Islet of Langerhans (tissue), 1 donor: ENCODE data around the gene DNAH6.

Experiments
- FAIRE-seq: peaks from one replicate; lab custom pipeline; 2011; peaks lifted over from hg19 to GRCh38; lab: Jason Lieb, UNC

The DNAH6 gene

DNA sequence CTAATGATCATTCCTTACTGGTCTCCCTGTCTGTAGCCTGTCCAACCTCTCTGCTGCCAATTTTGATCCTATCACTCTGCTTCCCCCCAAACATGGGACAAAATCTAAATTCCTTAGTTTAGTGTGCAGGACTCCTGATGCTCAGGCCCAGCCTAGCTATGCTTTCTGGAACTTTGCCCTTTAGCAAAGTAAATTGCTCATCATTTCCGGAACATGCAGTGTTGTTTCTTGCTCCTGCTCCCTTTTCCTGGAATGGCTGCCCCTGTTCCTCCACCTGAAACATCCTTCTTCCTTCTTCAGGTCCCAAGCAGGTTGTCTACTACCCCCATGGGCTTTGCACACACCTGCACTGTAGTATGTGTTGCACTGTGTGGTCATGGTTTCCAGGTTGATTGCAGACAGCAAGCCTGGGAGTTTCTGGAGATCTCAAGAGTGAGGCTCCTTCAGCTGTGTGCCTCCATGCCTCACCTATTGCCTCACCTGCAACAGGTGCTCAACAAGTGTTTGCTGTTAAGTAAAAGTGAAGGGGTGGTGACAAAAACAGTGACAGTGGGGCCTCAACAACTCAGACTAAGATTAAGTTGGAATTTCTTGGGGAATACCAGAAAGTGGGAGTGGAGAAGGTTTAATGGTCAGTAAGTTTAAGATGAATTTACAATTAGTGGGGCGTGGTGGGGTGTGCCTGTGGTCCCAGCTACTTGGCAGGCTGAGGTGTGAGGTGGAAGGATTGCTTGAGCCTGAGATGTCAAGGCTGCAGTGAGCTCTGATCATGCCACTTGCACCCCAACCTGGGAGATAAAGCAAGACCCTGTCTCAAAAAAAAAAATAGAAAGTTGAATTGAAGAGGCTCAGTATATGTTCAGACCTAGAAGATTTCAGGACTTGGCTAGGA is 120.0 kb downstream of the DNAH6 start:
- no peak for FAIRE-seq

DNA sequence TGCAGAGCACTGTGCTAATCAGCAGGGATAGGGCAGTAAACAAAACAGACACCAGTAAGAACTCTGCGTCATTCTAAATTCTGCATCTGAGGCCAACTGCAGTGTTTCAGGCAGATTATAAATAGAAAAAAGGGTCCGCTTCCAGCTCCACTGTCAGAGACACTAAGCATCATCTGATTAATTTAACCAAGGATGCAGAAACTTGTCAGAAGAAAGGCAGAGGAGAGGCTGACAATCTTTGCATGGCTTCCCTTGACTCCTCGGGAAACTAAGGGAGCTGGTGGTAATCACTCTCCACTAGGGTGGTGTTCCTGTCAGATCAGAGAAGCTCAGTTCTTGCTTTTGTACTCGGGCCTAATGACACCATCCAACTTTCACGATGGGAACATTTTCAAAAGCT is 123.5 kb downstream of the DNAH6 start:
- no peak for FAIRE-seq

- no peak for FAIRE-seq
Observed at GRCh38 chr2:84640411-84640810, 124.1 kb downstream of the DNAH6 start.

- FAIRE-seq = no peak
Observed at GRCh38 chr2:84641021-84641420, 124.7 kb downstream of the DNAH6 start.

- no peak for FAIRE-seq
Observed at GRCh38 chr2:84643991-84644390, 127.7 kb downstream of the DNAH6 start.

- no peak for FAIRE-seq
Observed at GRCh38 chr2:84646514-84646913, 130.2 kb downstream of the DNAH6 start.

DNA sequence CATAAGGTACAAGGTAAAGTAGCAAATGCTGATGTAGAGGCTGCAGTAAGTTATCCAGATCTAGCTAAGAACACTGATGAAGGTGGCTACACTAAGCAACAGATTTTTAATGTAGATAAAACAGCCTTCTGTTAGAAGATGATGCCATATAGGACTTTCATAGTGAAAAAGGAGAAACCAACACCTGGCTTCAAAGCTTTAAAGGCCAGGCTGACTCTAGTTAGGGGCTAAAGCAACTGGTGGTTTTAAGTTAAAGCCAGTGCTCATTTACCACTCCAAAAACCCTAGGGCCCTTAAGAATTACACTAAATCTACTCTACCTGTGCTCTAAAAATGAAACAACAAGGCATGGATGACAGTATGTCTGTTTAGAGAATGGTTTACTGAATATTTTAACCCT is 131.0 kb downstream of the DNAH6 start:
- FAIRE-seq = no peak

DNA sequence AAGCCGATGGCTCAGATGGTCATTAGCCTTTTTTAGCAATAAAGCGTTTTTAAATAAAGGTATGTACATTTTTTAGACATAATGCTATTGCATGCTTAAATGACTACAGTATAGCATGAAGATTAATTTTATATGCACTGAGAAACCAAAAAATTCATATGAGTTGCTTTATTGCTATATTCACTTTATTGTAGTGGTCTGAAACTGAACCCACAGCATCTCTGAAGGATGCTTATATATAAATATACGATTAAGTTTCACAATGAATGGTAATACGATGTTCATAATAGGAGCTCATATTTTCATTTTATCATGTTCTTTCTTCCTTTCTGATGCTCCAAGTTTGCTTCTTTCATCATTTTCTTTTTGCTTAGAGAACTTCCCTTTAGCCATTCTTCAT is 132.8 kb downstream of the DNAH6 start:
- no peak for FAIRE-seq

DNA sequence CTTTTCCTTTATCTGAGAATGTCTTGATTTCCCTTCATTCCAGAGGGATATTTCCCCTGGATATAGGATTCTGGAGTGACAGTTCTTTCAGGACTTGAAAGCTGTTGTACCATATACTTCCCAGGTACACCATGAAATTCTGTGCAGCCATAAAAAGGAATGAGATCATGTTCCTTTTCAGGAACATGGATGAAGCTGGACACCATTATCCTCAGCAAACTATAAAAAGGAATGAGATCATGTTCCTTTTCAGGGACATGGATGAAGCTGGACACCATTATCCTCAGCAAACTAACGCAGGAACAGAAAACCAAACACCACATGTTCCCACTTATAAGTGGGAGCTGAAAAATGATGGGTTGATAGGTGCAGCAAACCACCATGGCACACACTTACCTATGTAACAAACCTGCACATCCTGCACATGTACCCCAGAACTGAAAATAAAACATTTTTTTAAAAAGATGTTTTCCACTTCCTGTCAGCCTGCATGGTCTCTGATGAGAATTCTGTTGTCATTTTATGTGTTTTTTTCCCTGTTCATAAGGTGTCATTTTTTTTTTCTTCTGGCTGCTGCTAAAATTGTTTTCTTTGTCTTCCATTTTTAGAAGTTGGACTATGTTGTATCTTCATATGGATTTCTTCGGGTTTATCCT is 133.3 kb downstream of the DNAH6 start:
- no peak for FAIRE-seq

GRCh38 chr2:84652431-84652830 is 136.1 kb downstream of the DNAH6 start:
- no peak for FAIRE-seq

DNA sequence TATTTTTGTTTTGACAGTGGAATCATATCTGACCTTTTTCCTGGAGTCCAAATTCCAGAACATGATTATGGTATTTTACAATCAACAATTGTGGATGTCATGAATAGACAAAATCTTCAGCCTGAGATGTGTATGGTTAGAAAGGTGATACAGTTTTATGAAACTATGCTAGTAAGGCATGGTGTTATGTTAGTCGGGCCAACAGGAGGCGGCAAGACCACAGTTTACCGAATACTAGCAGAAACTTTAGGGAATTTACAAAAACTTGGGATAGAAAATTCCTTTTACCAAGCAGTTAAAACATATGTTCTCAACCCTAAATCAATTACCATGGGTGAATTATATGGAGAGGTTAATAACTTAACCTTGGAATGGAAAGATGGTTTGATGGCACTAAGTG is 137.0 kb downstream of the DNAH6 start:
- no peak for FAIRE-seq

DNA sequence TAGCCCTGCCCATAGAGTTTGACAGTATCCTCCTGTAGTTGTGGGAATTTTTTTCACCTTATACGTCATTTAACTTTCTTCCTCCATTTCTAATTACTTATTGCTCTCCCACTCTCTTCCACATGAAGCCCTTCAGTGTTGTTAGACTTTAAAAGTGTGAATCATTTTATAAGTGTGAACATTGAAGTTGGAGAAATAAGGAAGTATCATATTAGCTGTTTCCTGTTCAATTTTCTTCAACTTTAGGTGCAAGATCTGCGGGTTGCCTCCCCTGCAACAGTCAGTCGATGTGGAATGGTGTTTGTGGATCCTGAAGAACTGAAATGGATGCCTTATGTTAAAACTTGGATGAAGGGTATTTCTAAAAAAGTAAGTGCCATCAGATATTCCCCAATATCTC is 138.1 kb downstream of the DNAH6 start:
- FAIRE-seq = no peak

- no peak for FAIRE-seq
Observed at GRCh38 chr2:84669122-84669521, 152.8 kb downstream of the DNAH6 start.

- no peak for FAIRE-seq
Observed at GRCh38 chr2:84674099-84674498, 157.8 kb downstream of the DNAH6 start.

DNA sequence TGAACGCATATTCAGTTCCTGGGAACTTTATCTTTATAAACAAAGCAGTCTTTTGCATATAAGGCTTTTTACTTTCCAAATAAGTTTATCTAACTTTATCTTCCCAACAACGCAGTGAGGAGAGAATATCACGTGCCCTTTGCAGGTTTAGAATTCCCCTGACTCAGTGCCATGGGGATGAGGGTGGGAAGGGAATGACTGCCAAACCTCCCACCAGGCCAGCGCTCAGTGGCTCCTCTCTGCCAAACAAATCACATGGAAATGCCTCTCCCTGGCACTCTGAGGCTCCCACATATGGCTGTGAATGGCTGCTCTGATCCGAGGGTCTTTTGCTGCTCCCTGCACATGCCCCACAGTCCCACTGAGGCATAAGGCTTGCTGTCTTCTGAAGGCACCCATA is 158.3 kb downstream of the DNAH6 start:
- FAIRE-seq = no peak

DNA sequence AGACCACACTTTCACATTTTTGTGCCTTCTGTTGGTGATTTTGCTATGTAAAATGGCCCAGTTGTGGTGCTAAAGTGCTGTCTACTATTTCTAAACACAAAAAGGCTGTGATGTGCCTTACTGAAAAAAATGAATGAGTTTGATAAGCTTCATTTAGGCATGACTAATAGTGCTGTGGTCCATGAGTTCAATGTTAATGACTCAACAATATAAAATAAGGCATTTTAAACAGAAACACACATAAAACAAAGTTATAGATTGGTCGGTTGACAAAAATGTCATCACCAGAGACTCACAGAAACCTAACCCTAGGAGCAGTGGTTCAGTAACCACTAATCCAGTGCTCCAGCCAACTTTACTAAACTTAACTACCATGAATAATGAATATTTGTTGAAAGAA is 160.0 kb downstream of the DNAH6 start:
- no peak for FAIRE-seq

DNA sequence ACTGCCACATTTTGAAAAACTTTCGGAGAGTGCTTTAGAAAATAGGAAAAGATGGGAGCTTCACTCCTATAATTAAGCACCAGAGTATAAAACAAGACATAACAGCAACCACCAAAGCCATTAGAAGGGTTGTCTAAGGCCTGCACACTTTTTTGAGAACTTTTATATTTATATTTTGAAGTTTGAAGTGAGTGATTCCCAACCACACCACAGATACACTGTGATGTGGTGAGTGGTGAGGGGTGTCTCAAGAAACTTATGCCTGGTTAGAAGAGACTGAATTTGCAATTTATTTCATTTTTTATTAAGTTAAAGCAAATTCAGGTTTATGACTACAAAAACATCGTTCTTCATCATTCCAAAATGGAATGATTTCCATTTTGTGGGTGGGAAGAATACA is 161.9 kb downstream of the DNAH6 start:
- no peak for FAIRE-seq

DNA sequence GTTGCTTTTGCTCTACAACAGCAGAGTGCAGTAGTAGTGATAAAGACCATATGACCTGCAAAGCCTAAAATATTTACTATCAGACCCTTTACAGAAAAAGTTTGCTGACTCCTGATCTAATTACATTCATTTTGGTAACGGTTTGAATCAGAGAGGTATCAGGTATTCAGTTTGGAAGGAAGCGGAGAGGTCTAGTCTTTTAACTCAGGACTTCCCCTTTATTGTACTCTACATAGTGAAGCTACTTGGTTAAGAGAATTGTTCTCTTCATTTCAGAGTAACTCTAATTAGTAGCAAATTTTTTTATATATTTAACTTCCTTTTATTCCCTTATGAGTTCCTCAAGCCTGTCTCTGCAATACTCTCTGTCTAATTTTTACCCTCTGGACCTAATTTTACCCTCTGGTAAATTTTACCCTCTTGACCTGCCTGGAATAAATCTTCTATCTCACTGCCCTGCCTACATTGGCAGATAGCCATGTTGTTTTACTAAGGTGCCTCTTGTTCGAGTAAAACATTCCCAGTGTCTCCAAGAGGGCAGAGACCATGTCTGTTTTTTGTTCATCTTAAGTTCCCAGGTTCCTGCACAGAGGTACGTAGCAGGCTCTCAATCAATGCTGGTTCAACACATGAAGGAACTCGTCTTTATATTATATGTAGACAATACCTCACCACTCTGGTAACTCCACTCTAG is 170.6 kb downstream of the DNAH6 start:
- no peak for FAIRE-seq

GRCh38 chr2:84687498-84688149 is 171.3 kb downstream of the DNAH6 start:
- no peak for FAIRE-seq

GRCh38 chr2:84690225-84690624 is 173.9 kb downstream of the DNAH6 start:
- no peak for FAIRE-seq

GRCh38 chr2:84694088-84694622 is 177.9 kb downstream of the DNAH6 start:
- no peak for FAIRE-seq

- no peak for FAIRE-seq
Observed at GRCh38 chr2:84697895-84698294, 181.6 kb downstream of the DNAH6 start.
